HUES6 (cell line): Measurements from ENCODE around the gene POLRMT.

Experiments used
- H3K27ac ChIP-seq: 2 replicates; pipeline ENCODE4 v1.7.0; 2013; ENCODE audit warnings: low read depth, mild to moderate bottlenecking, low read length, inconsistent platforms
- H3K27me3 ChIP-seq: 2 replicates; pipeline ENCODE4 v1.6.1; 2013; ENCODE audit warnings: low read length; ENCODE audit not compliant: control insufficient read depth, insufficient read depth
- H3K36me3 ChIP-seq: 2 replicates; pipeline ENCODE4 v1.6.1; 2013; ENCODE audit warnings: low read length; ENCODE audit not compliant: control insufficient read depth, insufficient read depth
- H3K4me1 ChIP-seq: 2 replicates; pipeline ENCODE4 v1.6.1; 2013; ENCODE audit warnings: low read length; ENCODE audit not compliant: control insufficient read depth, insufficient read depth
- H3K4me3 ChIP-seq: 2 replicates; pipeline ENCODE4 v1.5.1; 2013; ENCODE audit warnings: low read depth, low read length
- H3K9ac ChIP-seq: one replicate; pipeline ENCODE4 v1.6.1; 2013; ENCODE audit warnings: mild to moderate bottlenecking, low read length
- H3K9me3 ChIP-seq: 2 replicates; pipeline ENCODE4 v1.6.1; 2013; ENCODE audit warnings: low read depth, low read length; ENCODE audit not compliant: control insufficient read depth, insufficient read depth

The POLRMT gene

GRCh38 chr19:594265-594870 is 39.0 kb downstream of the POLRMT start:
- Histone ChIP-seq H3K4me1 (0 out of 2 replicates have a peak, but pooled peaks cover 2% of the 10 kb centered on the region), H3K27ac (no peak overlapping the region), H3K9me3 (no peaks in the 10 kb centered on the region), H3K4me3 (no peak overlapping the region), H3K27me3 (peaks cover 46% of the 10 kb centered on the region), H3K9ac (no peak overlapping the region), H3K36me3 (no peaks in the 10 kb centered on the region)

- H3K9me3 ChIP-seq: no peaks in the 10 kb centered on the region
- no peak overlapping the region for H3K27ac ChIP-seq
- H3K27me3 ChIP-seq: peaks cover 55% of the 10 kb centered on the region
- H3K4me3 ChIP-seq: no peak overlapping the region
- H3K4me1 ChIP-seq: peaks cover 10% of the 10 kb centered on the region
- H3K9ac ChIP-seq: no peak overlapping the region
- H3K36me3 ChIP-seq: no peaks in the 10 kb centered on the region
Measured at GRCh38 chr19:593505-593904, 39.8 kb downstream of the POLRMT start.

DNA sequence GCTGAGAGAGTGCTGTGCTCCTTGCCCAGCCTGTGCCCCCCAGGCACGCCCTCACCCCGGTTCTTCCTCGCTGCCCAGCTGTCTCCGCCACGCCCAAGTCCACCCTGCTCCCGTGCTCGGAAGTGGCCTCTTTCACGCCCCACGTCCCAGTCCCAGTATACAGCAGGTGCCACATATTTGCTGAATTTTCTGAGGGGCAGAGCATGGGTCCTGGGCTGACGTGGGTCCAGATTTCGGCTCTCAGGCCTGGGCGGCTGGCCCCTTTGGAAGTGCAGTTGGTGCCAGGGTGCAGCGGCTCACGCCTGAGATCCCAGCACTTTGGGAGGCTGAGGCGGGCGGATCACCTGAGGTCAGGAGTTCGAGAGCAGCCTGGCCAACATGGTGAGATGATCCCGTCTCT is 40.3 kb downstream of the POLRMT start:
- no peak overlapping the region for H3K4me3 ChIP-seq
- H3K4me1 ChIP-seq: peaks cover 13% of the 10 kb centered on the region
- H3K27me3 ChIP-seq: peaks cover 60% of the 10 kb centered on the region
- H3K9ac ChIP-seq: no peak overlapping the region
- no peaks in the 10 kb centered on the region for H3K9me3 ChIP-seq
- no peaks in the 10 kb centered on the region for H3K36me3 ChIP-seq
- no peak overlapping the region for H3K27ac ChIP-seq

- Histone ChIP-seq H3K9ac (no peak overlapping the region), H3K27me3 (peaks cover 63% of the 10 kb centered on the region), H3K27ac (no peak overlapping the region), H3K36me3 (no peaks in the 10 kb centered on the region), H3K4me3 (no peak overlapping the region), H3K4me1 (peaks cover 13% of the 10 kb centered on the region), H3K9me3 (no peaks in the 10 kb centered on the region)
Measured at GRCh38 chr19:592101-592500, 41.2 kb downstream of the POLRMT start.

- H3K27me3 ChIP-seq: peaks cover 63% of the 10 kb centered on the region
- no peaks in the 10 kb centered on the region for H3K36me3 ChIP-seq
- H3K4me1 ChIP-seq: peaks cover 13% of the 10 kb centered on the region
- no peak overlapping the region for H3K27ac ChIP-seq
- H3K9me3 ChIP-seq: no peaks in the 10 kb centered on the region
- peak overlapping the region; percentile 51 for H3K4me3 ChIP-seq
- no peak overlapping the region for H3K9ac ChIP-seq
Measured at GRCh38 chr19:591099-591958, 42.0 kb downstream of the POLRMT start.

- Histone ChIP-seq H3K27me3 (peaks cover 63% of the 10 kb centered on the region), H3K9ac (no peak overlapping the region), H3K36me3 (no peaks in the 10 kb centered on the region), H3K4me3 (peak overlapping the region; percentile 51; the same call in 1 of the 2 replicates), H3K27ac (no peak overlapping the region), H3K9me3 (no peaks in the 10 kb centered on the region), H3K4me1 (peaks cover 13% of the 10 kb centered on the region)
Measured at GRCh38 chr19:590750-591098, 42.6 kb downstream of the POLRMT start.

DNA sequence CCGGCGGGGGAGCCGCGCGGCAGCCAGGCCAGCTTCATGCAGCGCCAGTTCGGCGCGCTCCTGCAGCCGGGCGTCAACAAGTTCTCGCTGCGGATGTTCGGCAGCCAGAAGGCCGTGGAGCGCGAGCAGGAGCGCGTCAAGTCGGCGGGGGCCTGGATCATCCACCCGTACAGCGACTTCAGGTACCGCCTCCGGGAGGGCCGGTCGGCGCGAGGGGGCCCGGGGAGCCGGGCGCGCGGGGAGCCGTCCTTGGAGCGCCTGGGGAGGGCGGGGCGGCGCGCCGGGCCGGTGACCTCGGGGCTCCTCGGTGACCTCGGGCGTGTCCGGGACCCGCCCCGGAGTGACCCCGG is 43.0 kb downstream of the POLRMT start:
- Histone ChIP-seq H3K36me3 (no peaks in the 10 kb centered on the region), H3K9ac (no peak overlapping the region), H3K9me3 (no peaks in the 10 kb centered on the region), H3K4me1 (peaks cover 13% of the 10 kb centered on the region), H3K27ac (no peak overlapping the region), H3K4me3 (peak overlapping the region; percentile 51; the same call in 1 of the 2 replicates), H3K27me3 (peaks cover 63% of the 10 kb centered on the region)

- Histone ChIP-seq H3K27me3 (peaks cover 63% of the 10 kb centered on the region), H3K9ac (no peak within 1 kb of the TSS), H3K9me3 (no peaks in the 10 kb centered on the region), H3K4me1 (peaks cover 13% of the 10 kb centered on the region), H3K4me3 (peak within 1 kb of the TSS; percentile 52), H3K27ac (no peak within 1 kb of the TSS), H3K36me3 (no peaks in the 10 kb centered on the region)
Measured at GRCh38 chr19:589693-590395, 43.5 kb downstream of the POLRMT start, which contains the start of gene HCN2. TSS of gene HCN2 (plus strand) at chr19:589881. CDS start at chr19:589946, 65 bp downstream.

DNA sequence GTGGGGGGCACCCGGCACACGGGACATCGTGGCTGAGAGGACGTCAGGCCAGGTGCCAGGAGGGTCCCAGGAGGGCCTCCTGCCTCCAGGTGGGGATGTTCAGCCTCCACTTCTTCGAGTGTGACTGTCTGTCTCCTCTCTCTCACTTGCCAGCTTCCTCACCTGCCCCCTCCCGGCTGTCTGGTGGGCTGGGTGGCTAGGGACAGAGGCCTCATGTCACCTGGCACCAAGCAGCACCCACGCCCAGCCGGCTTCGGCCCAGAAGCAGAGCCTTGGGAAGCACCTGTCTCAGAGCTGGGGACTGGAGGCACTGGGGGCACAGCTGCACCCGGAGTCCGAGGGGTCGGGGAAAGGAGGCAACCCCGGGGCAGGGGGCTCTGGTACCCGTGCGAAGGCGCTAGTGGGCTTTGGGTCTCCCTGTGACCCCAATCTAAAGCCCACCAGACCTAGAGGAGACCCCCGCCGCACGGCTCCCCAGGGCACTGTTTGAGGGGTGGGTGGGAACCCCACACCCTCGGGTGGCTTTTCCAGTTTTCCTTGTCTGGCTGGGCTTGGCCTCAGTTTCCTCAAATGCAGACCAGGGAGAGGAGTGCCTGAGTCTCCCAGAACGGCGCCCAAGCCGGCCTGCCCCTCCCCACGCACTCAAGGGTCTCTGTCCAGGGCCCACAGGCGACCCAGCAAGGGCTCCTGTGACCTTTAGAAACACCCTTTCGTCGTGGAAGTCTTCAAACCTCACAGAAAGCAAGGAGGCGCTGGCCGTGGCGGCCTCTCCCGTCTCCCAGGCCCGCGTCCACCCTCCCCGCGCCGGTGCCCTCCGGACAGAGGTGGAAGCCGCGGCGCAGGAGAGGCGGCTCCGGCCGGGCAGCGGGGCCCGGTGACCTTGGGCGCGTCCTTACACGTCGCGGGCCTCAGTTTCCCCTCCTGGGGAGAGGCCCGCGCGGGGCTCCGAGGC is 44.3 kb downstream of the POLRMT start:
- Histone ChIP-seq H3K9me3 (no peaks in the 10 kb centered on the region), H3K36me3 (no peaks in the 10 kb centered on the region), H3K4me1 (peaks cover 13% of the 10 kb centered on the region), H3K4me3 (peak overlapping the region; percentile 52), H3K27me3 (peaks cover 57% of the 10 kb centered on the region), H3K9ac (peak overlapping the region; percentile 35), H3K27ac (no peak overlapping the region)

GRCh38 chr19:588093-588740 is 45.1 kb downstream of the POLRMT start:
- H3K9me3 ChIP-seq: no peaks in the 10 kb centered on the region
- peak overlapping the region; percentile 35 for H3K9ac ChIP-seq
- H3K27ac ChIP-seq: no peak overlapping the region
- H3K36me3 ChIP-seq: no peaks in the 10 kb centered on the region; the same call in 1 of the 2 replicates
- peak overlapping the region; percentile 52 for H3K4me3 ChIP-seq
- peaks cover 49% of the 10 kb centered on the region for H3K27me3 ChIP-seq
- H3K4me1 ChIP-seq: peaks cover 13% of the 10 kb centered on the region
